Stimulated activated CD8-positive, alpha-beta memory T cell treated with anti-CD3 and anti-CD28 coated beads, Interleukin-4, amount 100 ng/mL, for 1 hour (primary cell): ENCODE results near the gene ASB18.

Experiments
- DNase-seq, 2 donors: peaks; one replicate each; pipeline ENCODE4 v3.0.0-alpha.2; 2020; ENCODE audit warnings: low read depth in 2 of 2, low spot score in 1 of 2

ASB18 gene

DNA sequence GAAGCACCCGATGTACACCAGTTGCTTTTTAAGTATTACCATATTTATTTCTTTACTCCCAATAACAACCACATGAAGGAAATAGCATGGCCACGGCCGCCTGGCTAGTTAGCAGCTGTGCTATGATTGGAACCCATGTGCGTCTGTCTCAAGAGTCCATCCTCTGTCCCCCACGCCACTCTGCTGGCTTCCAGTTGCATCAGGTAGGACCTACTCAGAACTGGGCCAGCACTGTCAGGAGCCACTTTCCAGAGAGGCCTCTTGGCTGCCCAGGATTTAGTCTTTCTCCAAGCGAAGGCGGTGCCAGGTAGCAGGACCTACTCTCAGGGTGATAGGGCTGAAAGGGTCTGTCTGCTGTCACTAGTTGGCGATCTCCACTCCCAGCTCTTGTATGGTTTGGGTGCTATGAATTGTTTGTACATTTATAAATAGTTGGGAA lies 22.1 kb downstream of the ASB18 start:
- no peak for DNase-seq

- no peak for DNase-seq
These were observed 22.8 kb downstream of the ASB18 start for GRCh38 chr2:236241181-236242056.

GRCh38 chr2:236240228-236240990 lies 23.8 kb downstream of the ASB18 start:
- DNase-seq: no peak

DNA sequence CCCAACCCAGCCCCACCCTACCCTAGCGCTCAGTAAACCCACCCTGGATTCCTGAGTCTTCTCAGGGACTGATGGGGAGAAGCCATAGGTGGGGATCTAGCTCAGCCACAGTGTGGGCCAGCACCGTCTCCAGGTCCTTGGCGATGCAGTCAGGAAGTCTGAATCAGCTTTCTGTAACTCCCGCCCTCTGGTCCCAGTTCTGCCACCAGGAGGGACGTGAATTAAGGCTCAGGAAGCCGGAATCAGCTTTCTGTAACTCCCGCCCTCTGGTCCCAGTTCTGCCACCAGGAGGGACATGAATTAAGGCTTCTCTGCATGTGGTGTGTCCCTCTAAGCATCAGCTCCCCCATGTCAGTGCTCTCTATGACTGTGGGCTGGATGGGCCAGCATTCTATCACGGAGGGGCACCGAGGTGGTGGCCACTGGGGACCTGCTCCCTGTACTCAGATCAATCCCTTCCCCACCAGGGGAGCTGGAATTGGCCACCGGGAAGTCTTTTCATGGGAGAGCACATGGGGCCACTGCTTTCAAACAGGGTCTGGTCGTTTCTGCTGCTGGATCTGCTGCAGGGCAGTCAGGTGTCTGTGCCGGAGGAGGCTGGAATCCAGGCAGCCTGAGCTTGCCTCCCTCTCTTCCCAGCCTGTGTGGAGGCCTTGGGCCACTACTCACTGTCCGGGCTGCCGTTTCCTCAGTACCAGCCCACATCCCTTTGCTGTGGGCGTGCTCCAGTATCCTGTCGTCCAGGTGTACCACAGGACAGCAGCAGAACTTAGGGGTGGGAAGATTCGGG lies 24.7 kb downstream of the ASB18 start:
- no peak for DNase-seq

DNA sequence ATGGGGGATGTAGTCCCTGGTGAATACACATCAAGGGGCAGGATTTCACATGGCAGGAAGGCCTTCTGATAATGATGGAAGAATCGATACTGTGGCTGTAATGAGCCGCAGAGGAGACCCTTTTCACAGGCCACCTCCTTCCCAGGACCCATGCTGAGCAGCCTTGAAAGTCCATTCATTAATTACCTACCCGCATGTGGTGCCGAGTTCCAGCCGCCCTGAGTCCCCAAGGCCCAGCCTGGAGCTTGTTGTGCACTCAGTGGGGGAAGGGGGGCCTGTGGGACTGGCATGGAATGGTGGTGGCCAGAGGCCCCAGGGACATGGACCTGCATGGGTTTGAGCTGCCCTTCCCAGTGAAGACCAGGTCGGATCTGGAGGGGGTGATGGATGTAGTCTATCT lies 25.5 kb downstream of the ASB18 start:
- no peak for DNase-seq

DNA sequence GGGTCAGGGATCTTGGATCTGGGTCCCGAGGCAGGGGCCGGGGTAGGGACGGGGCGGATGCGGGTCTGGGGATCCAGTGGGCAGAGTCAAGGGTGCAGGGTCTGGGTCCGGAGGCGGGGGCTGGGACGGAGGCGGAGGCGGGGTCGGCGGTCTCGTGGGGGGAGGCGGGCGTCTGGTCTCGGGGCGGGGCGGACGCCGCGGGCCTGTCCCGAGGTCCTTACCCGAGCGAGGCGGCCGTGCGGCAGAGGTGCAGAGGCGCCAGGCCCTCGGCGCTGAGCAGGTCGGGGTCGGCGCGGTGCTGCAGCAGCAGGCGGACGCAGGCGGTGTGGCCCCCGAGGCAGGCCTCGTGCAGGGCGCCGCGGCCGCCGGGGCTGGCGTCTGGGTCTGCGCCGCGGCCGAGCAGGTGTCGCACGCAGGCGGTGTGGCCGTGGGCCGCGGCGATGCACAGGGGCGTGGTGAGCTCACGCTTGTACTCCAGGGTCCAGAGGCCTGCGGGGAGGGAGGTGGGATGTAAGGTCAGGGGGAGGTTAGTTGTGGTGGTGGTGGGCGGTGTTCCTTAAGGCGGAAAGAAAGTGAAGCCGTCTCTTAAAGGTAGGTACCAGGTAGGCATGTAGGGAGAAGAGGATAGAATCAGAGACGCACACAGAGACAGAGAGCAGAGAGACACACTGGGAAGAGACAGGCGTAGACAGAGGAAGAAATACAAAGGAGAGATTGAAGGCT lies 26.6 kb downstream of the ASB18 start:
- DNase-seq: no peak

DNA sequence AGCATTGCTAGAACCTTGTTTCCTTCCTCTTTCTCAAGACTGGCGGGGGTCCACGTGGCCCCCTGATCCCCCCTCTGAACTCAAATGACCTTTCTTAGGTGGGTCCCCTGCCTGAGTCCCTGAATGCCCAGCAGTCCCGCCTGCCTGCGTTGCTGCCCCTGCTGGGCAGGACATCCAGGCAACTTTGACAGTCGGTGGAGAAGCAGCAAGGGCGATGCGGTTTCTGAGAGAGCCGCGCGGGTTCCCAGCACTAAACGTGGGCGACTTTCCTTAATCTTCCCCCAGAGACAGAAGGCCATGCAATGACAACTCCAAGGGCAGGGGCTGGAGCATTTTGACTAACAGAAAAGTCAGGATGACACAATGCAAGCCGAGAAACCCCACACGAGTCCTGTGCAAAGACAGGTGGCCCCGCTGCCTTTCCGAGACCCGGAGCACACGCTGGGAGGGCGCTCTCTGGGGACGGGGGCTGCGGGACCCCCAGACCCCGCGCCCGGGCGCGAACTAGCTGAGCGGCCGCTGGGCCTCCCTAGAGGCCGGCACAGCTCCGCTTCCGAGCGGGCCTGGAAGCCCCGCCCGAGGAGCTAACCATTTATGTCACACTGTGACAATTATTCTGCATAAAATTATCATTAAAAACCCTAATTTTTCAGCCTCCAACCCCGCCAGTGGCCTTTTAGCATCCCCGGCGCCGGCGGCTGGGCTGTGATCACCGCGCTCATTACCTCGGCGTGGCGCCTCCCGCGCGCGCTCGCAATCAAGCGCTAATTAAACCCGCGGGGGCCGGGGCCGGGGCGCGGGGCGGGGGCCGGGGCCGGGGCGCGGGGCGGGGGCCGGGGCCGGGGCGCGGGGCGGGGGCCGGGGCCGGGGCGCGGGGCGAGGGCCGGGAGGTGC lies 27.4 kb downstream of the ASB18 start:
- no peak for DNase-seq

DNA sequence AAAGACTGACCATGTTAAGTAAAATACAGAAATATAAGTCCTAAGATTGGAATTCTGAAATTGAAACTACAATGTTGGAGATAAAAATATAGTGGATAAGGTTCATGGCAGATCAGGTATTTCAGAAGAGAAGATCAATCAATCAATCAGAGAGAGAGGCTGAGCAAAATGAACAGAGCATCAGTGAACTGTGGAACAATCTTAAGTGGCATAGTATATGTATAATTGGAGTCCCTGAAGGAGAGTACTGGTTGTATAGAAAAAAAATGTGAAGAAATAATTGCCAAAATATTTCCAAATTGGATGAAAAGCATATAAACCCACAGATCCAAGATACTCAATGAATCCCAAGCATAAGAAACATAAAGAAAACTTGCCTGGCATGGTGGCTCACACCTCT lies 35.0 kb downstream of the ASB18 start:
- no peak for DNase-seq

- no peak for DNase-seq
These were observed 40.5 kb downstream of the ASB18 start for GRCh38 chr2:236223675-236224074.

GRCh38 chr2:236221798-236222197 lies 42.4 kb downstream of the ASB18 start:
- DNase-seq: no peak

GRCh38 chr2:236219411-236219810 lies 44.8 kb downstream of the ASB18 start:
- no peak for DNase-seq

DNA sequence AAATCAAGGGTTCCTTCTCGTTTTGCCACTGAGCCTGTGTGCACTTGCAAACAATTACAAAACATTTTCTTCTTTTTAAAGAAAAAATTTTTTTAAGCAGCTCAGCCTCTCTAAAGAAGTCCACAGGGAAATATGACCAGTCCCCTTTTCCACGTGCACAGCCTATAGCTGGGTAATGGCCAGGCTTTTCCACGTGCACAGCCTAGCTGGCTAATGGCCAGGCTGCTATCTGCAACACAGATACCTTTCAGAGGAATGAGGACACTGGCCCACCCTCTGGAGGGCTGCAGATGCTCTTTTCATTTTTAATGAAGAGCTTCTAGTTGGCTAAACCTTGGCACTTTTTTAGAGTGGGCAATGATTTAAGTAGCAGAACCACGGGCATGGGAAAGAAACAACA lies 46.3 kb downstream of the ASB18 start:
- no peak for DNase-seq

DNA sequence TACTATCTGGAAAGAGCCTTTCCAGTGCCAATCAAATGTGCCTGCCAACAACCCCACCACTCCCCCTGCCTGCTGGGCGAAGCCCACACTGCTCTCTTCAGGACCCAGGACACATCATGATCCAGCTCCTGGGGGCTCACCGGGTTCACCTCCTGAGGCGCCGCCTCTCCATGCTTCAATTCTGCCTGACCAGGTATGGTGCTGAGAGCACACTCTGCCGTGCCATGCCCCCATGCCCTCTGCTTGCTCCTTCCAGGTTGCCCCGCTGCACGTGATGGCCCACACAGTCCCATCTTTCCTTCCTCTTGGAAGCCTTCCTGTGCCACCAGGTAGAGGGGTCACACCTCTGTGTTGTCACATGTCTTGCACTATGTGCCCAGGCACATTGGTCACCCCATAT lies 47.5 kb downstream of the ASB18 start:
- DNase-seq: no peak

- DNase-seq: no peak
These were observed 48.4 kb downstream of the ASB18 start for GRCh38 chr2:236215761-236216333.

- no peak for DNase-seq
These were observed 49.0 kb downstream of the ASB18 start for GRCh38 chr2:236215196-236215595.

DNA sequence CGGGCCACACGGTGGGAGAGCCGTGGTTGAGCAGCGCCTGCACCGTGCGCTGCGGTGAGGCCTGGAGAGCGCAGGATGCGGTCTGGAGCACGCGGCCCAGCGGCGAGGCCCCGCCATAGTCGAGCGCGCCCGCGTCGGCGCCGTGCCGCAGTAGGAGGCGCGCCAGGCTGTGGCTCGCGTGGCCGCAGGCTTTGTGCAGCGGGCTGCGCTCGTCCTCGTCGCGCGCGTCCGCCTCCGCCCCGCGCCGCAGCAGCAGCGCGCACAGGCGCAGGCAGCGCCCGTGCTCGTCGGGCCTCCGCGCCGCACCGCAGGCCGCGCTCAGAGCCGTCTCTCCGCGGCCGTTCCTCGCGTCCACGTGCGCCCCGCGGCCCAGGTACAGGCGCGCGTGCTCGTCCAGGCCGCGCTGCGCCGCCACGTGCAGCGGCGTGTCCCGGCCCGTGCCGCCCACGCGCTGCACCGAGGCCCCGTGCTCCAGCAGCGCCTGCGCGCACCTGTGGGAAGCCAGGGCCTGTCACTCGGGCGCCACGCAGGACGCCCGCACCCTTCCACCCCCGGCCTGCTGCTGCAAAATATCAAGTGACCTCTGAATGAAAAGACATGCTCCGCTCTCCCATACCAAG lies 49.7 kb downstream of the ASB18 start:
- no peak for DNase-seq

DNA sequence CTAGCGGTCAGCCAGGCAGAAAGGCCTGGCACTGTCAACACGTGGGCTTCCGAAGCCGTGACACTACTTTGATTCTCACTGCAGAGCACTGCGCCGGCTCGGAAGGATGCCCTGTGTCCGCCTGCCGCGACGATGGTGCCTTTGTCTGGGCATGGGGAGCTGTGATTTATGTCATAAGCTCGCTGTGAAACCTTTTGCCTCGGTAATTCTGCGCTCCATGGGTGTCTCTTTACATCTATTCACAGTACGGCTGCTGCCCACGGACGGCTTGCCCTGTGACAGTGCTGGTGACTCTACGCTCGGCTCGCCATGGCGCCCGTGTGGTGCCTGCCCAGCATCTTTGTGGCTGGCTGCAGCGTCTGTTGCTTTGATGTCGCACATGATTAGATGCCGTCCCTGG lies 52.9 kb downstream of the ASB18 start:
- no peak for DNase-seq

DNA sequence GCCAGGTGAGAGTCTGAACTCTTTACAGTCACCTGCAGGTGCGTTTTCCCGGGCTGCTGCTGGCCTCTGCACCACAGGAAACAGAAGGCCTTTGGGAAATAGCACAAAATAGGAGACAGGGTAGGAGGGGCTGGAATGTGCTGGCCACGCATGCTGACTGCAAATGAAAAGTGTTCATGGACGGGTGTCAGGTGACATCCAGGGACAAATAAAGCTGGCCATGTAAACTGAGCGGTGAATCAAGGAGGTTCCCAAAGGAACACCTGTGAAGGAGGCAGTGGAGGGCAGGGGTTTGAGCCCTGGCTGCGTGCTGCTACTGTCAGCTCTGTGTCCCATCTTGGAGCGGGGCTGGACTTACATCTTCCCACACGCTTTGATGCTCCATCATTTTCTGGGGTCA lies 53.7 kb downstream of the ASB18 start:
- DNase-seq: no peak

- no peak for DNase-seq
These were observed 54.2 kb downstream of the ASB18 start for GRCh38 chr2:236209996-236210395.
